Thyroid gland (tissue), 4 donors: Measurements from ENCODE around the gene CHML.

Experiments used
- CTCF ChIP-seq, 6 experiments: fragments of 200-600 bp in 3 of 6; fragments of 450-650 bp in 3 of 6; sonication (generic) in 3 of 6; IDR thresholded peaks; one replicate each; pipeline ENCODE4 v1.5.1; 2016 to 2019; ENCODE audit warnings: antibody characterized with exemption in 6 of 6, mild to moderate bottlenecking in 2 of 6, inconsistent platforms in 1 of 6, moderate library complexity in 1 of 6
- POLR2A ChIP-seq, 2 donors: fragments of 450-650 bp; IDR thresholded peaks; one replicate each; pipeline ENCODE4 v1.6.1; 2017; ENCODE audit warnings: antibody characterized with exemption in 2 of 2, mild to moderate bottlenecking in 2 of 2, moderate library complexity in 1 of 2

DNA sequence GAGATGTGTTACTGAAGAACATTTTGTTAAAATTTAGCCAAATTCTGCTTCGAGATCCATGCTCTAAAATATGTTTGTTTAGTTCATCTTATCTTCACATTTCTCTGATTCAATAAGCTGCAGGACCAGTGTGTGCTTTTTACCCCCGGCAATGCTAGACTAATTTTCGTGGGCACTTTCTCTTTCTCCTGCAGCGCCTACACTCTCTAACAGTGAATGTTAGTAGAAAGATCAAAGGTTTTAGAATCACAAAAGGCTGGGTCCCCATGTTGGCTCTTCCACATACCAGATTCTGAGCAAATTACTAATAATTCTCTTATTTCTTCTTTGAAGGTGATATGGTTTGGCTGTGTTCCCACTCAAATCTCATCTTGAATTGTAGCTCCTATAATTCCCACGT is 8.5 kb downstream of the CHML start:
- no peak for TF ChIP-seq CTCF (IDR thresholded peaks at IDR 0.05)
- TF ChIP-seq POLR2A (IDR thresholded peaks at IDR 0.05): no peak
